Loucy (cell line): Measurements from ENCODE around the gene LBP.
"Not testable (repeated sequence)": the region's sequence is repeated elsewhere in the genome, so short reads cannot be mapped to it uniquely, and the experiment has no call there.

Experiments
- H2AFZ ChIP-seq: fragments of 200-600 bp; sonication (generic); 2 replicates; pipeline ENCODE4 v1.6.0; 2016; ENCODE audit warnings: antibody characterized with exemption, mild to moderate bottlenecking, low read length, moderate library complexity
- H3F3A ChIP-seq: fragments of 200-600 bp; 2 replicates; pipeline ENCODE4 v1.6.0; 2016; ENCODE audit warnings: antibody characterized with exemption, low read depth, mild to moderate bottlenecking
- H3K27me3 ChIP-seq: fragments of 200-600 bp; sonication (generic); 2 replicates; pipeline ENCODE4 v1.6.1; 2014; ENCODE audit warnings: low read length, mild to moderate bottlenecking; ENCODE audit not compliant: insufficient read depth, poor library complexity, severe bottlenecking
- H3K36me3 ChIP-seq: fragments of 200-600 bp; sonication (generic); 2 replicates; pipeline ENCODE4 v1.6.1; 2016; ENCODE audit warnings: low read length; ENCODE audit not compliant: insufficient read depth
- H3K4me1 ChIP-seq: fragments of 200-600 bp; sonication (generic); 2 replicates; pipeline ENCODE4 v1.5.1; 2014; ENCODE audit warnings: low read length, mild to moderate bottlenecking; ENCODE audit not compliant: insufficient read depth, poor library complexity, severe bottlenecking
- H3K4me2 ChIP-seq: fragments of 200-600 bp; sonication (generic); 2 replicates; pipeline ENCODE4 v1.6.0; 2014; ENCODE audit warnings: antibody characterized with exemption, low read length, low read depth, mild to moderate bottlenecking; ENCODE audit not compliant: poor library complexity, severe bottlenecking
- H3K4me3 ChIP-seq: fragments of 200-600 bp; sonication (generic); 2 replicates; pipeline ENCODE4 v1.5.1; 2014; ENCODE audit warnings: low read length, mild to moderate bottlenecking, mixed read lengths; ENCODE audit not compliant: poor library complexity, severe bottlenecking
- H3K79me2 ChIP-seq: fragments of 200-600 bp; sonication (generic); 2 replicates; pipeline ENCODE4 v1.6.1; 2014; ENCODE audit warnings: low read length; ENCODE audit not compliant: insufficient read depth
- H3K9ac ChIP-seq: fragments of 200-600 bp; sonication (generic); 2 replicates; pipeline ENCODE4 v1.6.0; 2014; ENCODE audit warnings: mild to moderate bottlenecking, low read depth, low read length, moderate library complexity; ENCODE audit not compliant: poor library complexity, severe bottlenecking
- H3K9me2 ChIP-seq: fragments of 200-600 bp; sonication (generic); replicated peaks from 2 replicates; pipeline ENCODE4 v1.6.1; 2016; ENCODE audit warnings: low read depth, low read length, mixed read lengths
- H3K9me3 ChIP-seq: fragments of 200-600 bp; sonication (generic); 2 replicates; pipeline ENCODE4 v1.6.1; 2014; ENCODE audit warnings: mild to moderate bottlenecking, antibody characterized with exemption, low read length, low read depth; ENCODE audit not compliant: insufficient read depth
- H4K20me1 ChIP-seq: fragments of 200-600 bp; sonication (generic); 2 replicates; pipeline ENCODE4 v1.6.0; 2014; ENCODE audit warnings: antibody characterized with exemption, low read length, mild to moderate bottlenecking; ENCODE audit not compliant: insufficient read depth, poor library complexity, severe bottlenecking
- CTCF ChIP-seq: fragments of 200-600 bp; sonication (generic); conservative IDR thresholded peaks from 2 replicates; pipeline ENCODE4 v1.5.1; 2014; ENCODE audit warnings: mild to moderate bottlenecking, antibody characterized with exemption, low read length
- EZH2phosphoT487 ChIP-seq: fragments of 200-600 bp; IDR thresholded peaks from 2 replicates; pipeline ENCODE4 v1.6.1; 2018; ENCODE audit warnings: antibody characterized with exemption, mild to moderate bottlenecking, moderate library complexity, borderline replicate concordance

LBP gene

GRCh38 chr20:38311491-38311890, 34.8 kb upstream of the LBP start:
- no peaks in the 10 kb centered on the region for H4K20me1 ChIP-seq
- TF ChIP-seq CTCF (no peak), EZH2phosphoT487 (no peak)
- H3K36me3 ChIP-seq, result no peaks in the 10 kb centered on the region
- no peak overlapping the region for H2AFZ ChIP-seq
- no peak overlapping the region for H3K4me2 ChIP-seq
- no peaks in the 10 kb centered on the region for H3K4me1 ChIP-seq
- H3K9me2 ChIP-seq, result no peaks in the 10 kb centered on the region
- H3K79me2 ChIP-seq, result no peaks in the 10 kb centered on the region
- no peak overlapping the region for H3K9ac ChIP-seq
- H3F3A ChIP-seq, result no peaks in the 10 kb centered on the region
- H3K4me3 ChIP-seq, result no peak overlapping the region
- H3K27me3 ChIP-seq, result no peaks in the 10 kb centered on the region
- H3K9me3 ChIP-seq, result no peaks in the 10 kb centered on the region

GRCh38 chr20:38313676-38314075, 32.6 kb upstream of the LBP start:
- Histone ChIP-seq H2AFZ (no peak overlapping the region), H3K9me2 (no peaks in the 10 kb centered on the region), H3K79me2 (no peaks in the 10 kb centered on the region), H3K27me3 (no peaks in the 10 kb centered on the region), H3K4me3 (no peak overlapping the region), H3K9ac (no peak overlapping the region), H3K4me1 (no peaks in the 10 kb centered on the region), H4K20me1 (no peaks in the 10 kb centered on the region), H3F3A (no peaks in the 10 kb centered on the region), H3K4me2 (no peak overlapping the region), H3K9me3 (no peaks in the 10 kb centered on the region), H3K36me3 (no peaks in the 10 kb centered on the region)
- TF ChIP-seq EZH2phosphoT487 (no peak), CTCF (no peak)

GRCh38 chr20:38314350-38314749, 31.9 kb upstream of the LBP start:
- H3K4me3 ChIP-seq, H3K4me2 ChIP-seq, H3K27me3 ChIP-seq: not testable (repeated sequence)

GRCh38 chr20:38315290-38315966, 30.9 kb upstream of the LBP start:
- no peaks in the 10 kb centered on the region for H3K79me2 ChIP-seq
- no peaks in the 10 kb centered on the region for H3F3A ChIP-seq
- H3K9me3 ChIP-seq, result no peaks in the 10 kb centered on the region
- no peaks in the 10 kb centered on the region for H3K36me3 ChIP-seq
- no peak overlapping the region for H3K4me3 ChIP-seq
- no peaks in the 10 kb centered on the region for H4K20me1 ChIP-seq
- H2AFZ ChIP-seq, result no peak overlapping the region
- H3K4me2 ChIP-seq, result no peak overlapping the region
- H3K9ac ChIP-seq, result no peak overlapping the region
- no peaks in the 10 kb centered on the region for H3K27me3 ChIP-seq
- TF ChIP-seq CTCF (no peak), EZH2phosphoT487 (no peak)
- H3K9me2 ChIP-seq, result no peaks in the 10 kb centered on the region
- H3K4me1 ChIP-seq, result no peaks in the 10 kb centered on the region

More at GRCh38 chr20:38314350-38314749, 31.9 kb upstream of the LBP start:
- not testable (repeated sequence) for H3F3A ChIP-seq, H4K20me1 ChIP-seq, H2AFZ ChIP-seq, H3K36me3 ChIP-seq, H3K9me2 ChIP-seq, H3K9ac ChIP-seq, H3K4me1 ChIP-seq, H3K9me3 ChIP-seq, H3K79me2 ChIP-seq
